Measurements from ENCODE around the gene FERMT3. TPM values are rescaled to one million over a fixed set of nuclear protein-coding genes. Genes with fewer than 3 reads are reported as not detected.
"Not testable (repeated sequence)": the region's sequence is repeated elsewhere in the genome, so short reads cannot be mapped to it uniquely, and the experiment has no call there.

Gene FERMT3
- 98.2 TPM for polyA plus RNA-seq (2012; ENCODE audit: low read depth, missing spikeins)

DNA sequence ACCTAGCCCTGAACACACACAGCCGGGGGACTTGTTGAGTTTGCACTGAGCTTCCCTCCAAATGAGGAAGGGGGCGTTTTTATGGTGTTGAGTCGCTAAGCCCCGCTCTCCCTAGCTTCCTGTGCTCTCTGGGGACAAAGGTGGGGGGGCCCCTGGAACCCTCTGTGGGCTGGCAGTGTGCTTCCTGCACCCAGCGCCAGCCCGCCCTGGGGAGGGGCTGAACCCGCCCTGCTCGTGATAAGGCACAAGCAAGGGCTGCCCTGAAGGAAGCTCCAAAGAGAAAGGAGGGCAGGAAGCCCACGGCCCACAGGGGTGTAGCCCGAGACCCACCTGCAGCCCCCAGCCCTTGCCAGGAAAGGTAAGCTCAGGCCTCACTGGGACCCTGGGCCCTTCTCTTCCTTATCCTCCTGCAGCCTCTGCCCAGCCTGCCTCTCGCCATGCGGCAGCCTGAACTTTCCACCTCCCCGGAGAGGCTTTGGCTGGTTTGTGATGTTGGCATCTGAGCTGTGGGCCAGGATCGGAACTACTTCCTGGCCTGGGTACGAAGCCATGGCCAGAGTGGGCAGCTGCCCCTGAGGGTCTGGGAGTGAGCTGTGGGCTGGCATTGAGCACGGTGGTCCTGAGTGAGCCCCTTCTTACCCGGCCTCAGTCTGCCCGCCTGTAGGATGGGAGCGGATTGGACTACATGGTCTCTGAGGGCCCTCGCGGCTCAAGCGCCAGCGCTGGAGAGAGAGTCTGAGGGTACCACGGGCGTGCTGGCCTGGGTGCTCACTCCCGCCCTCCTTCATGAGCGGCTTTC lies at the start of gene FERMT3:
FERMT3 (plus strand) TSS at position 265 of the 799 bp plus-strand sequence. CDS start 644 bp downstream, outside the sequence.
- FAIRE-seq (peak; percentile 81), DNase-seq (ENCODE audit: insufficient read length, low spot score) (peak; percentile 61)
- TF ChIP-seq PAX5 (IDR thresholded peaks at IDR 0.05; ENCODE audit: insufficient read depth, low read length, severe bottlenecking) (no peak), POLR2AphosphoS5 (IDR thresholded peaks at IDR 0.05; ENCODE audit: low read depth, low read length) (peak; percentile 38; the same call in 1 of the 2 replicates), POU2F2 (IDR thresholded peaks at IDR 0.05; ENCODE audit: low read depth, low read length) (no peak), SPI1 (IDR thresholded peaks at IDR 0.05; ENCODE audit: low read depth, low read length) (peak; percentile 51), POLR2A (IDR thresholded peaks at IDR 0.05; ENCODE audit: low read depth, low read length) (peak; percentile 60)

DNA sequence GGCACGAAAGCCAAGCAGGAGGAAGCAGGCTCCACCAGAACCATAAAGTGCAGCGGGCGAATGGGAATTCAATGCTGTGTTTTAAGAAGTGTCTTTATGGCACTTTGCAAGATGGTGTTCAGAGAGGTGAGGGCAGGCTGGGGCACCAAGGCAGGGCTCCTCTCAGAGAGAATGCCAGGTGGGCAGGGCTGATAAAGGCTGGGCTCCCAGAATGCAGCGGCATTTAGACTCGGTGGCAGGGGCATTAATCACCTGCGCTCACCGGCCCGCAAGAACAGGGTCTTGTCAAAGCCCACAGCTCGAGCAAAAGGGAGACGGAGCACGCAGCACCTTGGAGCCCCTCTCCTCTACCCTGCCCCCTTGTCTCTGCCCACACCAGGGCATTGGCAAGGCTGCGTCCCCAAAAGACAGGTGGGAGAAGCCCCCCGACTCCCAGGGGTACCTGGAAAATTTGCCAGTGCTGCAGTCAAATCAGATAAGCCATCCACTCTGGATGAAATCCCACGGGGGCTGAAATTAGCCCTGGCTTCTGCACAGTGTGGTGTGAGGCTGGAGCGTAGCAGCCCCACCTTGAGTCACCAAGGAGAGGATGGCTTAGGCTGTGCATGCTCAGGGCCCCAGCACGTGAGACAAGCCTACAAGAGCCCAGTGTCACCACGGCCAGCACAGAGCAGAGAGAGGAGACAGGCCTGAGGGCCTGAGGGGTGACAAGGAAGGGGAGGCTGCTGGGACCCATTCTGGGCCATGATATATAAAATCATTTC lies 48.7 kb upstream of the FERMT3 start:
- no peak for DNase-seq (ENCODE audit: insufficient read length, low spot score)
- TF ChIP-seq SPI1 (IDR thresholded peaks at IDR 0.05; ENCODE audit: low read depth, low read length) = no peak
- TF ChIP-seq POLR2A (IDR thresholded peaks at IDR 0.05; ENCODE audit: low read depth, low read length) = no peak
- no peak for TF ChIP-seq PAX5 (IDR thresholded peaks at IDR 0.05; ENCODE audit: insufficient read depth, low read length, severe bottlenecking)
- TF ChIP-seq TAF1 (IDR thresholded peaks at IDR 0.05; ENCODE audit: low read depth, low read length) = no peak
- TF ChIP-seq POU2F2 (IDR thresholded peaks at IDR 0.05; ENCODE audit: low read depth, low read length) = no peak
- TF ChIP-seq POLR2AphosphoS5 (IDR thresholded peaks at IDR 0.05; ENCODE audit: low read depth, low read length) = no peak
- FAIRE-seq = no peak

DNA sequence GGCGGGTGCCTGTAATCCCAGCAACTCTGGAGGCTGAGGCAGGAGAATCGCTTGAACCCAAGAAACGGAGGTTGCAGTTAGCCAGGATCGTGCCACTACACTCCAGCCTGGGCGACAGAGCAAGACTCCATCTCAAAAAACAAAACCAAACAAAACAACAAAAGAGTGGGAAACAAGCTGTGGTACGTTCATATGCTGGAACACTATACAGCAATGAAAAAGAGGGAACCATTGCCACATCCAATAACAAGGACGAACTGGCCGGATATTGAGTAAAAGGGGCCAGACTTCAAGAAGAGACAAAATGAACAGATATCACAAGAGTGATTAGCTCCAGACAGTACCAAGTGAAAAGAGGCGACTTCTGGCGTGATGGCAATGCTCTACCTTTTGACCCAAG lies 45.5 kb upstream of the FERMT3 start:
- no peak for DNase-seq (ENCODE audit: insufficient read length, low spot score)
- FAIRE-seq = no peak
- TF ChIP-seq POLR2AphosphoS5 (IDR thresholded peaks at IDR 0.05; ENCODE audit: low read depth, low read length) = no peak
- no peak for TF ChIP-seq POLR2A (IDR thresholded peaks at IDR 0.05; ENCODE audit: low read depth, low read length)
- TF ChIP-seq POU2F2 (IDR thresholded peaks at IDR 0.05; ENCODE audit: low read depth, low read length) = no peak
- TF ChIP-seq TAF1 (IDR thresholded peaks at IDR 0.05; ENCODE audit: low read depth, low read length) = no peak
- no peak for TF ChIP-seq SPI1 (IDR thresholded peaks at IDR 0.05; ENCODE audit: low read depth, low read length)
- no peak for TF ChIP-seq PAX5 (IDR thresholded peaks at IDR 0.05; ENCODE audit: insufficient read depth, low read length, severe bottlenecking)

DNA sequence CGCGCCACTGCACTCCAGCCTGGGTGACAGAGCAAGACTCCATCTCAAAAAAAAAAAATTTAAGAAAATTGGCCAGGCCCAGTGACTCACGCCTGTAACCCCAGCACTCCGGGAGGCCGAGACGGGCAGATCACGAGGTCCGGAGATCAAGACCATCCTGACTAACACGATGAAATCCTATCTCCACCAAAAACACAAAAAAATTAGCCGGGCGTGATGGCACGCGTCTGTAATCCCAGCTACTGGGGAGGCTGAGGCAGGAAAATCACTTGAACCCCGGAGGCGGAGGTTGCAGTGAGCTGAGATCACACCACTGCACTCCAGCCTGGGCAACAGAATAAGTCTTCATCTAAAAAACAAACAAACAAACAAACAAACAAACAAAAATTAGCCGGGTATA lies 43.8 kb upstream of the FERMT3 start:
- FAIRE-seq; DNase-seq (ENCODE audit: insufficient read length, low spot score): not testable (repeated sequence)

DNA sequence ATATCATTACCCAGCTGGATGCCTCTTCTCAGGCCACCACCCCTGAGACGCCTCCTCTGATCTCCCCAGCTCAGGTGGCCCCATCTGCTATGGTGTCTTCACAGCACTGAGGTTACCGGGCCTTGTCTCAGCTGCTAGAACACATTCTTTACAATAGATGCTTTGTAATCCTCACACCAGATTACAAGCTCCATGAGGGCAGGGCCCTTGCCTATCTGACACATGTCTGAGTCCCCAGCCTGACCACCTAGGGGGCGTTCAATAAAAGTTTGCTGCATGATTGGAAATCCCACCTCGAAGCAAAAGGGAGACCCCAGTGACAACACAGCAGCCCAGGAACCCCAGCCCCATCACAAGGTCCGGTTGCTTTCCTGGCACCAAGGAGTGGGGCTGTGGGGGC lies 42.6 kb upstream of the FERMT3 start:
- DNase-seq (ENCODE audit: insufficient read length, low spot score) = no peak
- FAIRE-seq = no peak
- TF ChIP-seq POLR2AphosphoS5 (IDR thresholded peaks at IDR 0.05; ENCODE audit: low read depth, low read length) (no peak), POU2F2 (IDR thresholded peaks at IDR 0.05; ENCODE audit: low read depth, low read length) (no peak), SPI1 (IDR thresholded peaks at IDR 0.05; ENCODE audit: low read depth, low read length) (no peak)

DNA sequence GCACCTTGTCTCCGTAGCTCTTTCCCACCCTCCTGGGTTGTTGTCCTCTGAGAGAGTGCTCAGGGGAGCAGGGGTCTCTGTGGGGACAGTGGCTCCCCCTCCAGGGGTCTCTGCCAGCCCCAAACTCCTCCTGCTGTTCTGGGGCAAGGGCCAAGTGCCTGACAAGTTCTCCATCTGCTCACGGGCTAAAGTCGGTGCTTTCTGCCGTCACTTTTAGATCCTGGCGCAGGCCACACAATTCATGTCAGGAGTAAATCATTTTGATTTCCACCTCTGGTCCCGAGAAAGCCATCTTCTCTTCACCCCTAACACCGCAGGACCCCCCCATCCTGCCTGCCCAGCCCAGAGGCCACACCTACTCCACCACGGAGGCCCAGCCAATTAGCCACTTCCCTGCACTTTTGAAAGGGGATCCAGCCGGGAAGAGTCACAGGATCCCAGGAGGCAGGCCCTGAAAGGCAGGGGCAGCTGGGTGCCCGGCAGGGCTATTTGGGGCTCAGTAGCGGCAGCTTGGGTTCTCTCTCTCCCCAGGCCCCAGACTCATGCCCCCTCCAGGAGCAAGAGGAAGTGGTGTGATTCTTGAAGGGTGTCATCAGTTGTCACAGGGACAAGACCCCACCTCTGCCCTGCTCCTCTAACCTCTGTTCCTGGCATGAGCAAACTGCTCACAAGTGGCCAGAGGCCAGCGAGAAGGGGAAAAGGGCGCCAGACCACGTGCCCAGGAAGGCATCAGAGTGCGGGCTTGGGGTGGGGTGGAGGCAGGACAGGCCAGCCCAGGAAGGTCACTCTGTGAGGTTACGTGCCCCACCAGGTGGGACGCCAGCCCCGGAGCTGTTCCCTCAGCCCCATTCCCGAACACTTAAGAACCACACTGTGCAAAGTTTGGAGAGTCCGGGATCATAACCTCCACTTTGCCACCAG lies 41.9 kb upstream of the FERMT3 start:
- TF ChIP-seq POU2F2 (IDR thresholded peaks at IDR 0.05; ENCODE audit: low read depth, low read length) (no peak), SPI1 (IDR thresholded peaks at IDR 0.05; ENCODE audit: low read depth, low read length) (peak; percentile 22; the same call in 1 of the 2 replicates)
- no peak for DNase-seq (ENCODE audit: insufficient read length, low spot score)
- FAIRE-seq = no peak

DNA sequence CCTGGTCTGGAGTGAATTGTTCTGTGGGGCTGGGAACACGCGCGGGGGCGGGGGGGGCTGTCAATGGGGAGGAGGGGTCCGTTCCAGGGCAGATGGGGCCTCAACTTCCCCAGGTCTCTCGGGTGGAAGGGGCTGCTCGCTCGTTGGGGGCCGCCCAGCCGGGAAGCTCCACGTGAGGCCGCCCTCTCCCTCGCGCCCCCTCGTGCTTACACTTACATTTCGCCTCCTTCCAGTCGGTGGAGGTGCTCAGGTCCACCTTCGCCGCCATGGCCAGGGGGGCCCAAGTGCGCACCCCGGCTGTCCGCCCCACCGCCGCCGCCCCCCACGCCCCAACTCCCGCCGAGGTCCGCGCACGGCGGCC lies 41.1 kb upstream of the FERMT3 start:
- TF ChIP-seq POLR2AphosphoS5 (IDR thresholded peaks at IDR 0.05; ENCODE audit: low read depth, low read length) (no peak), TAF1 (IDR thresholded peaks at IDR 0.05; ENCODE audit: low read depth, low read length) (no peak), PAX5 (IDR thresholded peaks at IDR 0.05; ENCODE audit: insufficient read depth, low read length, severe bottlenecking) (no peak), POU2F2 (IDR thresholded peaks at IDR 0.05; ENCODE audit: low read depth, low read length) (no peak), POLR2A (IDR thresholded peaks at IDR 0.05; ENCODE audit: low read depth, low read length) (no peak), SPI1 (IDR thresholded peaks at IDR 0.05; ENCODE audit: low read depth, low read length) (no peak)
- DNase-seq (ENCODE audit: insufficient read length, low spot score) (no peak), FAIRE-seq (no peak)

DNA sequence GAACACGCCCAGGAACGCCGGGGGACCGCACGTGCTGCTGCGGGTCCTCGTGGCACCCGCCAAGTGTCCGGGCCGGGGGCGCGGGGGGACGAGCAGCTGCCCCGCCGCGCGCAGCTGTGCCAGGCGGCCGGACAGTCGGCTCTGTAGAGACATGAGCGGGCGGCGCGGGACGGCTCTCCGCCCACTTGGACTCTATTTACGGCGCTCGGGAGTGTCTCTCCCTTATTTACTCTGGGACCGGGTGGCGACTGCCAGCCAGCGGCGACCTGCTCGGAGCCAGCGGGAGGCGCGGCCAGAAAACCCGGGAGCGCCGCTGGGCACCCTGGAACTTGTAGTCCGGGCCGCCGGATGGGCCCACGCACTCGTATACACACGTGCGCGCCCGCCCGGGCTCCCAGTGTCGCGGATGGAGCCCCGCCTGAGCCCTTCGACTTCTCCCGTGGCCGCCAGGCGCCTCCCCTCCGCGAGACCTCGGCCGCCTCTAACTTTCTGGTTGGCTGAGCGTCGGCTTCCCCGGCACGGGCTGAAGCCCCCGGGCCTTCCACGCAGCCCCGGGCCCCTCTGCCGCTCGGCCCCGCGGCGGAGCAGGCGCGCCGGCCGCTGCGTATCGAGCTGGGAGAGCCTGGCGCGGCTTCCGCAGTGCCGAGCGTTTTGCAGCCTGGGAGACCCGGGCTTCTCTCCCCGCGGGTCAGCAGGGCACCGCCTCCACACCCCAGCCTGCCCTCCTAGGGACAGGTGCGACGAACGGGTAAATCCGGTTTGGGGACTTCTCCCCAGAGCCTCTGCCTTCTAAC lies 40.5 kb upstream of the FERMT3 start, which contains the start of gene MACROD1:
MACROD1 (minus strand) TSS at position 272 of the 794 bp plus-strand sequence; CDS start at position 153, 119 bp downstream.
- FAIRE-seq (no peak), DNase-seq (ENCODE audit: insufficient read length, low spot score) (peak; percentile 84)
- TF ChIP-seq SPI1 (IDR thresholded peaks at IDR 0.05; ENCODE audit: low read depth, low read length) (no peak), TAF1 (IDR thresholded peaks at IDR 0.05; ENCODE audit: low read depth, low read length) (no peak), POLR2A (IDR thresholded peaks at IDR 0.05; ENCODE audit: low read depth, low read length) (no peak), POU2F2 (IDR thresholded peaks at IDR 0.05; ENCODE audit: low read depth, low read length) (no peak), PAX5 (IDR thresholded peaks at IDR 0.05; ENCODE audit: insufficient read depth, low read length, severe bottlenecking) (no peak), POLR2AphosphoS5 (IDR thresholded peaks at IDR 0.05; ENCODE audit: low read depth, low read length) (no peak)

DNA sequence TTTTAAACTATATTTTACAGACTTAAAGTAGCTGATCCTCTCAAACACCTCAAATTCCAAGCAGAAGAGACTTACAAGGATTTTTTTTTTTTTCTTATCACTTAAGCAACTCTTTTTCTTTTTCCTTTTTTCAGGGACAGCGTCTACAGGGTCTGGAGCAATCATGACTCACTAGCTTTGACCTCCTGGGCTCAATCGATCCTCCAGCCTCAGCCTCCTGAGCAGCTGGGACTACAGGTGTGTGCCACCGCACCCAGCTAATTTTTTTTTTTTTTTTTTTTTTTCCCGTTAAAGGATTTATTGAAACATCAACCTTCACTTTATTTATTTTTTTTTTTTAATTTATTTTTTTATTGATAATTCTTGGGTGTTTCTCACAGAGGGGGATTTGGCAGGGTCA lies 36.1 kb upstream of the FERMT3 start:
- FAIRE-seq = no peak
- no peak for DNase-seq (ENCODE audit: insufficient read length, low spot score)
- TF ChIP-seq POLR2A (IDR thresholded peaks at IDR 0.05; ENCODE audit: low read depth, low read length) (no peak), POLR2AphosphoS5 (IDR thresholded peaks at IDR 0.05; ENCODE audit: low read depth, low read length) (no peak), SPI1 (IDR thresholded peaks at IDR 0.05; ENCODE audit: low read depth, low read length) (no peak), TAF1 (IDR thresholded peaks at IDR 0.05; ENCODE audit: low read depth, low read length) (no peak), POU2F2 (IDR thresholded peaks at IDR 0.05; ENCODE audit: low read depth, low read length) (no peak), PAX5 (IDR thresholded peaks at IDR 0.05; ENCODE audit: insufficient read depth, low read length, severe bottlenecking) (no peak)
